ENCODE results near the gene ONECUT3. TPM values are rescaled to one million over a fixed set of nuclear protein-coding genes. Genes with fewer than 3 reads are reported as not detected.
"Not testable (repeated sequence)": the region's sequence is repeated elsewhere in the genome, so short reads cannot be mapped to it uniquely, and the experiment has no call there.

ONECUT3 gene
- polyA plus RNA-seq = 1.6 TPM
- long read RNA-seq, donor 1, full-length matches to known transcripts = 1 of 1 reads
- long read RNA-seq, donor 1, partial matches to known transcripts = 0 of 1 reads
- long read RNA-seq, donor 1, other reads (novel, unspliced or antisense) = 0 of 1 reads
- long read RNA-seq, donor 2 = 0 reads
- long read RNA-seq, donor 3 = 0 reads
- long read RNA-seq, donor 4 = 0 reads
- long read RNA-seq, donor 5 = 0 reads
- long read RNA-seq, donor 6, full-length matches to known transcripts = 1 of 1 reads
- long read RNA-seq, donor 6, partial matches to known transcripts = 0 of 1 reads
- long read RNA-seq, donor 6, other reads (novel, unspliced or antisense) = 0 of 1 reads
- long read RNA-seq, donor 7 = 0 reads
- long read RNA-seq, donor 8 = 0 reads
- long read RNA-seq, donor 9 = 0 reads
- long read RNA-seq, donor 10 = 0 reads
- long read RNA-seq, donor 11 = 0 reads

DNA sequence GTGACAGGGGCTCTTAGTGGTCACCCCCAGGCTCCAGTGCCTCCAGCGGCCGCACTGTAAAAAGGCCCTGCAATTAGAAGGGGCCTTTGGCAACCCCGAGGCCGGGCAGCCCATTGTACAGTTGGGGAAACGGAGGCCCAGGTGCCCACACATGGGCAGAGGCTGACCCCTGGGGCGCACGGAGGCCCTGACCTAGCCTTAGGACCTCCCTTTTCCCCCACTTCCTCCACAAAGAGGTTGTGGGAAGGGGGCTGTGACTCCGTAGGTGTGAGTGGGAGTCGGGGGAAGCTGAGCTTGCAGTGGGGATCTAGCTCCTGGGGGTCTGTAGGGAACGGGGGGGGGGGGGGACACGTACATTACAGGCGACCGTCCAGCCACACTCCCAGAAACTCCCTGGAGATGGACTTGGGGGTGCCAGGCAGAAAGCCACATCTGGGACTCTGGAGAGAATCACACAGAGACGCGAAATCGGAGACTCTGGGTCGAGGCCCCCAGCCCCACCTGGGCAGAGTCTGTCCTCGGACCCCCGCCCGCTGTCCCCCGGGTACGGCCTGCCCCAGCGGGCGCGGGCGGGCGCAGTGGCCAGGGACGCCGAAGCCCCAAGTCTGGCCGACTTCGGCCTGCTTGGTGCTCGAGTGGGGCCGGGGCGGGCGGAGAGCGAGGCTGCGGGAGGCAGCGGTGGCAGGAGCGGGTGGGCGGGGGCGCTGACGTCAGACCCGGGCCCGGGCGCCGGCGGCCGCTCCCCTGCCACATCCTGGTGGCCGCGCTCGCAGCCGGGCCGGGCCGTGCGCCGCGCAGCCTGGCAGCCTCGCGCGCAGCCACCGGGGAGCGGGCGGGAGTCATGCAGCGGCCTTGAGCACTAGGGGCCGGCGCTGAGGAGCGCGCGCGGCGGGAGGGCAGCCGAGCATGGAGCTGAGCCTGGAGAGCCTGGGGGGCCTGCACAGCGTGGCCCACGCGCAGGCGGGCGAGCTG is at the start of gene ONECUT3:
Gene ONECUT3 (plus strand): TSS at position 750 of the 972 bp plus-strand sequence. CDS start 157 bp downstream, at position 907.
- H3K27me3 ChIP-seq (ENCODE audit: control insufficient read depth, insufficient read depth, low read length) = peaks cover 86% of the 10 kb centered on the region
- no CpG with 5 or more reads among the region's 77 CpGs for WGBS (ENCODE audit: insufficient coverage, low lambda C conversion rate)
- H3K9me3 ChIP-seq (ENCODE audit: control insufficient read depth, low read depth, low read length) = peaks cover 19% of the 10 kb centered on the region
- no peaks in the 10 kb centered on the region for H3K4me1 ChIP-seq (ENCODE audit: control insufficient read depth, insufficient read depth, low read length)
- H3K27ac ChIP-seq (ENCODE audit: low read length) = no peak within 1 kb of the TSS
- H3K4me3 ChIP-seq (ENCODE audit: low read length) = no peak within 1 kb of the TSS
- no peaks in the 10 kb centered on the region for H3K36me3 ChIP-seq (ENCODE audit: control insufficient read depth, insufficient read depth, low read length)
- DNase-seq = no peak

- Histone ChIP-seq H3K4me3 (ENCODE audit: low read length) (no peak overlapping the region), H3K27me3 (ENCODE audit: control insufficient read depth, insufficient read depth, low read length) (peaks cover 38% of the 10 kb centered on the region)
- 96% methylated on average over 3 of the region's 6 CpGs for WGBS (ENCODE audit: insufficient coverage, low lambda C conversion rate)
Observed at GRCh38 chr19:1704339-1704738, 49.0 kb upstream of the ONECUT3 start.

GRCh38 chr19:1705367-1705766 is 47.9 kb upstream of the ONECUT3 start:
- Histone ChIP-seq H3K27ac (ENCODE audit: low read length) (no peak overlapping the region), H3K27me3 (ENCODE audit: control insufficient read depth, insufficient read depth, low read length) (peaks cover 27% of the 10 kb centered on the region), H3K9me3 (ENCODE audit: control insufficient read depth, low read depth, low read length) (peaks cover 12% of the 10 kb centered on the region), H3K4me1 (ENCODE audit: control insufficient read depth, insufficient read depth, low read length) (no peaks in the 10 kb centered on the region), H3K4me3 (ENCODE audit: low read length) (no peak overlapping the region), H3K36me3 (ENCODE audit: control insufficient read depth, insufficient read depth, low read length) (no peaks in the 10 kb centered on the region)
- 96% methylated on average over 2 of the region's 2 CpGs for WGBS (ENCODE audit: insufficient coverage, low lambda C conversion rate)
- DNase-seq = no peak

More at GRCh38 chr19:1704339-1704738, 49.0 kb upstream of the ONECUT3 start:
- Histone ChIP-seq H3K36me3 (ENCODE audit: control insufficient read depth, insufficient read depth, low read length) (no peaks in the 10 kb centered on the region), H3K4me1 (ENCODE audit: control insufficient read depth, insufficient read depth, low read length) (no peaks in the 10 kb centered on the region), H3K9me3 (ENCODE audit: control insufficient read depth, low read depth, low read length) (peaks cover 17% of the 10 kb centered on the region), H3K27ac (ENCODE audit: low read length) (no peak overlapping the region)
- DNase-seq = no peak

DNA sequence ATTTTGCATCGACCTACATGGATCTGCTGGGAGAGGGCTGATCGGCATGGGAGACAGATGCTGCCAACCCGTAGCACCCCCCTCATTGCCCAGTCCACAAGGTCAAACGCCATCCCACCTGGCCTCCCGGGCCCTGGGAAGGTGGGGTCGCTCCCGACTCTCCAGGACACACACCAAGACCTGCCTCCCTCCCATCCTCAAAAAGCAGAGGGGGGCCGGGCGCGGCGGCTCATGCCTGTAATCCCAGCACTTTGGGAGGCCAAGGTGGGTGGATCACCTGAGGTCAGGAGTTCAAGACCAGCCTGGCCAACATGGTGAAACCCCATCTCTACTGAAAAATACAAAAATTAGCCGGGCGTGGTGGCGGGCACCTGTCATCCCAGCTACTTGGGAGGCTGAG is 46.7 kb upstream of the ONECUT3 start:
- no CpG with 5 or more reads among the region's 14 CpGs for WGBS (ENCODE audit: insufficient coverage, low lambda C conversion rate)
- not testable (repeated sequence) for DNase-seq; H3K4me1 ChIP-seq (ENCODE audit: control insufficient read depth, insufficient read depth, low read length); H3K4me3 ChIP-seq (ENCODE audit: low read length); H3K9me3 ChIP-seq (ENCODE audit: control insufficient read depth, low read depth, low read length); H3K27ac ChIP-seq (ENCODE audit: low read length); H3K36me3 ChIP-seq (ENCODE audit: control insufficient read depth, insufficient read depth, low read length)
- peaks cover 15% of the 10 kb centered on the region for H3K27me3 ChIP-seq (ENCODE audit: control insufficient read depth, insufficient read depth, low read length)

GRCh38 chr19:1707240-1707639 is 46.1 kb upstream of the ONECUT3 start:
- WGBS (ENCODE audit: insufficient coverage, low lambda C conversion rate) = no CpG with 5 or more reads among the region's 6 CpGs
- Histone ChIP-seq H3K27me3 (ENCODE audit: control insufficient read depth, insufficient read depth, low read length) (peaks cover 10% of the 10 kb centered on the region), H3K4me1 (ENCODE audit: control insufficient read depth, insufficient read depth, low read length) (no peaks in the 10 kb centered on the region), H3K4me3 (ENCODE audit: low read length) (no peak overlapping the region), H3K36me3 (ENCODE audit: control insufficient read depth, insufficient read depth, low read length) (no peaks in the 10 kb centered on the region), H3K9me3 (ENCODE audit: control insufficient read depth, low read depth, low read length) (peaks cover 9% of the 10 kb centered on the region), H3K27ac (ENCODE audit: low read length) (no peak overlapping the region)
- DNase-seq = no peak

DNA sequence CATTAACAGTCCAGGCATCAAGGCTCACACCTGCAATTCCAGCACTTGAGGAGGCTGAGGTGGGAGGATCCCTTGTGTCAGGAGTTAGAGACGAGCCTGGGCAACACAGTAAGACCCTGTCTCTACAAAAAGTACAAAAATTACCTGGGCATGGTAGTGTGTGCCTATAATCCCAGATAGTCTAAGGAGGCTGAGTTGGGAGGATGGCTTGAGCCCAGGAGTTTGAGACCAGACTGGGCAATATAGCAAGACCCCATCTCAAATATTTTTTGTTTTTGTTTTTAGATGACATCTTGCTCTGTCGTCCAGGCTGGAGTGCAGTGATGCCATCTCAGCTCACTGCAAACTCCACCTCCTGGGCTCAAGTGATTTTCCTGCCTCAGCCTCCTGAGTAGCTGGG is 40.1 kb upstream of the ONECUT3 start:
- WGBS (ENCODE audit: insufficient coverage, low lambda C conversion rate) = no CpG with 5 or more reads among the region's 2 CpGs
- Histone ChIP-seq H3K36me3 (ENCODE audit: control insufficient read depth, insufficient read depth, low read length) (no peaks in the 10 kb centered on the region), H3K9me3 (ENCODE audit: control insufficient read depth, low read depth, low read length) (no peaks in the 10 kb centered on the region), H3K27me3 (ENCODE audit: control insufficient read depth, insufficient read depth, low read length) (peaks cover 18% of the 10 kb centered on the region), H3K27ac (ENCODE audit: low read length) (no peak overlapping the region), H3K4me1 (ENCODE audit: control insufficient read depth, insufficient read depth, low read length) (no peaks in the 10 kb centered on the region), H3K4me3 (ENCODE audit: low read length) (no peak overlapping the region)
- DNase-seq = no peak

- DNase-seq = no peak
- H3K36me3 ChIP-seq (ENCODE audit: control insufficient read depth, insufficient read depth, low read length) = no peaks in the 10 kb centered on the region
- H3K27me3 ChIP-seq (ENCODE audit: control insufficient read depth, insufficient read depth, low read length) = peaks cover 36% of the 10 kb centered on the region
- no peak overlapping the region for H3K4me3 ChIP-seq (ENCODE audit: low read length)
- no peaks in the 10 kb centered on the region for H3K9me3 ChIP-seq (ENCODE audit: control insufficient read depth, low read depth, low read length)
- H3K27ac ChIP-seq (ENCODE audit: low read length) = no peak overlapping the region
- WGBS (ENCODE audit: insufficient coverage, low lambda C conversion rate) = no CpG with 5 or more reads among the region's 13 CpGs
- no peaks in the 10 kb centered on the region for H3K4me1 ChIP-seq (ENCODE audit: control insufficient read depth, insufficient read depth, low read length)
Observed at GRCh38 chr19:1715540-1715939, 37.8 kb upstream of the ONECUT3 start.

DNA sequence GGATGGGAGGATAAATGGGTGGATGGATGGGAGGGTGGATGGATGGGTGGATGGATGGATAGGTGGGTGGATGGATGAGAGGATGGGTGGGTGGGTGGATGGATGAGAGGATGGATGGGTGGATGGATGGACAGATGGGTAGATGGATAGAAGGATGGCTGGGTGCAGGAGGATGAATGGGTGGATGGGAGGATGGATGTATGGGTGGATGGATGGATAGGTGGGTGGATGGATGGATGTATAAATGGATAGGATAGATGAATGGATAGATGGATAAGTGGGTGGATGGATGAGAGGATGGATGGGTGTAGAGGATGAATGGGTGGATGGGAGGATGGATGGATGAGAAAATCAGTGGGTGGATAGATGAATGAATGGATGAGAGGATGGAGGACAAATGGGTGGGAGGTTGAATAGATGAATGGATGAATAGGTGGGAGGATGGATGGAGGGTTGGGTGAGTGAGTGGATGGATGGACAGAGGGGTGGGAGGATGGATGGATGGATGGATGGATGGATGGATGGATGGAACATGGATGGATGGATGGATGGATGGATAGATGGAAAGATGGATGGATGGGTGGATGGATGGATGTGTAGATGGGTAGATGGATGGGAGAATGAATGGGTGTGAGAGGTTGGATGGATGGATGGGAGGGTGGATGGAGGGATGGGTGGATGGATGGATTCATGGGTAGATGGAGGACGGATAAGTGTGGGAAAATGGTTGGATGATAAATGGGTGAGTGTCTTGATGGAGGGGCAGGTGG is 35.9 kb upstream of the ONECUT3 start:
- 100% methylated on average over 1 of the region's 1 CpG for WGBS (ENCODE audit: insufficient coverage, low lambda C conversion rate)
- Histone ChIP-seq H3K27me3 (ENCODE audit: control insufficient read depth, insufficient read depth, low read length) (peaks cover 49% of the 10 kb centered on the region), H3K4me3 (ENCODE audit: low read length) (no peak overlapping the region), H3K9me3 (ENCODE audit: control insufficient read depth, low read depth, low read length) (no peaks in the 10 kb centered on the region), H3K4me1 (ENCODE audit: control insufficient read depth, insufficient read depth, low read length) (no peaks in the 10 kb centered on the region), H3K27ac (ENCODE audit: low read length) (no peak overlapping the region), H3K36me3 (ENCODE audit: control insufficient read depth, insufficient read depth, low read length) (no peaks in the 10 kb centered on the region)
- DNase-seq = no peak

DNA sequence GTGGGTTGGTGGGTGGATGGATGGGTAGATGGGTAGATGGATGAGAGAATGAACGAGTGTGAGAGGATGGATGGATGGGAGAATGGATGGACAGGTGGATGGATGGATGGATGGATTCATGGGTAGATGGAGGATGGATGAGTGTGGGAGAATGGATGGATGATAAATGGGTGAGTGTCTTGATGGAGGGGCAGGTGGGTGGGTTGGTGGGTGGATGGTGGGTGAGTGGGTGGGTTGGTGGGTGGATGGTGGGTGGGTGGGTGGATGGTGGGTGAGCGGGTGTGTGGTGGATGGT is 35.4 kb upstream of the ONECUT3 start:
- Histone ChIP-seq H3K9me3 (ENCODE audit: control insufficient read depth, low read depth, low read length) (no peaks in the 10 kb centered on the region), H3K27me3 (ENCODE audit: control insufficient read depth, insufficient read depth, low read length) (peaks cover 53% of the 10 kb centered on the region), H3K36me3 (ENCODE audit: control insufficient read depth, insufficient read depth, low read length) (no peaks in the 10 kb centered on the region), H3K27ac (ENCODE audit: low read length) (no peak overlapping the region), H3K4me3 (ENCODE audit: low read length) (no peak overlapping the region), H3K4me1 (ENCODE audit: control insufficient read depth, insufficient read depth, low read length) (no peaks in the 10 kb centered on the region)
- WGBS (ENCODE audit: insufficient coverage, low lambda C conversion rate) = no CpG with 5 or more reads among the region's 2 CpGs
- DNase-seq = no peak

All from large intestine (tissue), 12 donors.